B cell (primary cell): ENCODE results near the gene ICA1. TPM values are rescaled to one million over a fixed set of nuclear protein-coding genes. Genes with fewer than 3 reads are reported as not detected.

Experiments
- ATAC-seq: fragments of 200-7000 bp; cut with Tn5 transposase; one replicate; pipeline ENCODE4 v1.10.0; 2021; ENCODE audit warnings: low read depth, mild to moderate bottlenecking, moderate number of reproducible peaks, moderate library complexity
- CTCF ChIA-PET: fragments of 350-600 bp; sonication (Branson Sonifier 250); formaldehyde crosslinking; loops from one replicate; lab custom pipeline; 2021; ENCODE audit warnings: antibody characterized with exemption, inconsistent platforms; lab: Charles Lee
- POLR2A ChIA-PET: fragments of 350-600 bp; sonication (Branson Sonifier 250); formaldehyde crosslinking; loops from one replicate; lab custom pipeline; 2021; ENCODE audit warnings: antibody characterized with exemption; lab: Charles Lee
- DNase-seq: peaks from one replicate; pipeline ENCODE4 v3.0.0; 2013
- H2AFZ ChIP-seq: 2 replicates; pipeline ENCODE4 v1.6.1; 2012; ENCODE audit warnings: mild to moderate bottlenecking, low read depth, low read length; ENCODE audit not compliant: insufficient read depth, poor library complexity, severe bottlenecking
- H3K27ac ChIP-seq, 2 donors: 1 replicate in 1 of 2; 2 replicates in 1 of 2; pipeline ENCODE4 v1.5.1; 2012 to 2013; ENCODE audit warnings: low read length in 2 of 2, mild to moderate bottlenecking in 2 of 2, moderate library complexity in 1 of 2
- H3K27me3 ChIP-seq, 4 experiments: fragments of 200-600 bp in 1 of 4; sonication (generic) in 1 of 4; replicated peaks in 1 of 4; 1 replicate in 2 of 4; 2 replicates in 2 of 4; pipeline versions ENCODE4 v1.6.1 to v1.7.0; 2013 to 2016; ENCODE audit warnings: low read length in 3 of 4, mild to moderate bottlenecking in 2 of 4, mixed read lengths in 1 of 4, moderate library complexity in 1 of 4; ENCODE audit not compliant: insufficient read depth in 4 of 4, control insufficient read depth in 3 of 4; ENCODE audit errors: control extremely low read depth in 1 of 4
- H3K36me3 ChIP-seq, 2 experiments: replicated peaks in 1 of 2; 1 replicate in 1 of 2; 2 replicates in 1 of 2; pipeline versions ENCODE4 v1.6.1 to v1.7.1; 2013; ENCODE audit warnings: low read length in 1 of 2; ENCODE audit not compliant: insufficient read depth in 2 of 2, control insufficient read depth in 1 of 2; ENCODE audit errors: control extremely low read depth in 1 of 2, extremely low read depth in 1 of 2
- H3K4me1 ChIP-seq, 2 donors: fragments of 200-600 bp in 1 of 2; sonication (generic) in 1 of 2; 1 replicate in 1 of 2; 2 replicates in 1 of 2; pipeline versions ENCODE4 v1.5.1 to v1.6.1; 2013 to 2017; ENCODE audit warnings: low read length in 2 of 2; ENCODE audit not compliant: control insufficient read depth in 2 of 2, insufficient read depth in 2 of 2
- H3K4me2 ChIP-seq: replicated peaks from 2 replicates; pipeline ENCODE3; 2012; ENCODE audit warnings: mild to moderate bottlenecking, low read depth, low read length; ENCODE audit not compliant: poor library complexity, severe bottlenecking
- H3K4me3 ChIP-seq, 5 experiments: fragments of 200-600 bp in 1 of 5; sonication (generic) in 1 of 5; 1 replicate in 3 of 5; 2 replicates in 2 of 5; pipeline versions ENCODE4 v1.5.1 to v1.7.0; 2011 to 2016; ENCODE audit warnings: low read length in 4 of 5, mild to moderate bottlenecking in 4 of 5, low read depth in 2 of 5, control low read depth in 1 of 5, moderate library complexity in 1 of 5; ENCODE audit not compliant: insufficient read depth in 1 of 5; ENCODE audit errors: control extremely low read depth in 1 of 5, extremely low read depth in 1 of 5
- H3K79me2 ChIP-seq: fragments of 200-600 bp; sonication (generic); one replicate; pipeline ENCODE4 v1.6.0; 2016; ENCODE audit warnings: low read length; ENCODE audit not compliant: control insufficient read depth, insufficient read depth
- H3K9ac ChIP-seq: fragments of 200-600 bp; sonication (generic); 2 replicates; pipeline ENCODE4 v1.6.1; 2017; ENCODE audit warnings: mild to moderate bottlenecking, low read length, moderate library complexity
- H3K9me3 ChIP-seq, 3 donors: one replicate each; pipeline versions ENCODE4 v1.6.1 to v1.7.1; 2013; ENCODE audit warnings: low read length in 2 of 3; ENCODE audit not compliant: control insufficient read depth in 2 of 3, insufficient read depth in 1 of 3; ENCODE audit errors: control extremely low read depth in 1 of 3
- H4K20me1 ChIP-seq: 2 replicates; pipeline ENCODE4 v1.6.0; 2012; ENCODE audit warnings: mild to moderate bottlenecking, low read length; ENCODE audit not compliant: insufficient read depth, control insufficient read depth, poor library complexity, severe bottlenecking
- H3K27ac Mint-ChIP-seq: one replicate; pipeline ENCODE4 v1.8.0; 2021; ENCODE audit warnings: mixed read lengths
- H3K27me3 Mint-ChIP-seq: one replicate; pipeline ENCODE4 v1.8.0; 2021; ENCODE audit warnings: mixed read lengths
- H3K4me1 Mint-ChIP-seq: one replicate; pipeline ENCODE4 v1.8.0; 2021; ENCODE audit warnings: mixed read lengths
- H3K4me3 Mint-ChIP-seq: one replicate; pipeline ENCODE4 v1.8.0; 2021; ENCODE audit warnings: mixed read lengths
- H3K9me3 Mint-ChIP-seq: one replicate; pipeline ENCODE4 v1.8.0; 2022; ENCODE audit warnings: mixed read lengths; ENCODE audit not compliant: insufficient read depth
- EZH2 ChIP-seq: IDR thresholded peaks from 2 replicates; pipeline ENCODE4 v1.6.1; 2012; ENCODE audit warnings: borderline replicate concordance, low read depth, mild to moderate bottlenecking, moderate library complexity, low read length; ENCODE audit not compliant: insufficient read depth, poor library complexity, severe bottlenecking
- WGBS: methylation state at CpG from one replicate; pipeline ENCODE4 v1.1.5; 2013; ENCODE audit warnings: missing lambda C conversion rate; ENCODE audit not compliant: insufficient coverage; 5-methylcytosine and 5-hydroxymethylcytosine counted together
- intact Hi-C: fragments of 100-400 bp; cut with micrococcal nuclease; formaldehyde crosslinking; loops from one replicate; pipeline ENCODE4 v1.10.0; 2022
- polyA plus RNA-seq: library from polyadenylated mRNA; depleted of rRNA; stranded (reverse); fragments of >200 nt; gene quantifications from 2 replicates; pipeline ENCODE4 v1.2.3, GENCODE V29; 2012
- total RNA-seq, 2 donors: library from RNA; stranded (reverse); fragments of 120-200 nt in 1 of 2; gene quantifications; 1 replicate in 1 of 2; 2 replicates in 1 of 2; pipeline versions ENCODE4 v1.2.3 to v1.2.4, GENCODE V29; 2013 to 2022
- TF ChIP-seq, protein P1 (sequence below): fragments of 200-600 bp; IDR thresholded peaks from one replicate; pipeline ENCODE4 v1.8.0; 2022; ENCODE audit warnings: antibody characterized with exemption, mild to moderate bottlenecking

Gene ICA1
- total and polyA plus RNA-seq, 2 donors (not counting 1 experiment from before 2014, with no cell fraction given): 0.03 TPM; not detected in 1

DNA sequence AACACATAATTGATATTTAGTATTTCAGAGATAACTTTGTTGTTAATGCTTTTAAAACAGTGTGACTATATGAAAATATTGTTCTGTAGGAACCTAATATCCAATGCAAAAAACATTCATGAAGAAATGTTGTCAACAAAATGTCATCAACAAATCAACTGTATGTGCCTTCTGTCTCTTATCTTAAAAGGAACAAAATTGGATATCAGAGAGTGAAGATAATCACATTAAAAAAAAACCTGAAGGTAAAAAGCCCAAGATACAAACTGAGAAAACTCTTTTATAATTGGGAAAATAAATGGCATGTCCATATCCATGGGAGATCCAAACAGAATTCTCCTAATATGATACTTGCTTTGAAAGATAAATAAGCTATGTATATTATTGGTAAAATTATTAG is 33.9 kb downstream of the ICA1 start:
- Histone ChIP-seq H3K4me2 (no peak overlapping the region), H2AFZ (no peak overlapping the region), H3K9me3 (no peaks in the 10 kb centered on the region), H3K79me2 (no peaks in the 10 kb centered on the region), H4K20me1 (no peaks in the 10 kb centered on the region), H3K4me1 (no peaks in the 10 kb centered on the region), H3K36me3 (no peaks in the 10 kb centered on the region), H3K4me3 (no peak overlapping the region), H3K27ac (no peak overlapping the region), H3K9ac (no peak overlapping the region), H3K27me3 (peaks cover 0 to 3% (median 1%) of the 10 kb centered on the region in 4 experiments)
- ChIA-PET POLR2A (no interaction called here), CTCF (no interaction called here)
- TF ChIP-seq, protein P1, sequence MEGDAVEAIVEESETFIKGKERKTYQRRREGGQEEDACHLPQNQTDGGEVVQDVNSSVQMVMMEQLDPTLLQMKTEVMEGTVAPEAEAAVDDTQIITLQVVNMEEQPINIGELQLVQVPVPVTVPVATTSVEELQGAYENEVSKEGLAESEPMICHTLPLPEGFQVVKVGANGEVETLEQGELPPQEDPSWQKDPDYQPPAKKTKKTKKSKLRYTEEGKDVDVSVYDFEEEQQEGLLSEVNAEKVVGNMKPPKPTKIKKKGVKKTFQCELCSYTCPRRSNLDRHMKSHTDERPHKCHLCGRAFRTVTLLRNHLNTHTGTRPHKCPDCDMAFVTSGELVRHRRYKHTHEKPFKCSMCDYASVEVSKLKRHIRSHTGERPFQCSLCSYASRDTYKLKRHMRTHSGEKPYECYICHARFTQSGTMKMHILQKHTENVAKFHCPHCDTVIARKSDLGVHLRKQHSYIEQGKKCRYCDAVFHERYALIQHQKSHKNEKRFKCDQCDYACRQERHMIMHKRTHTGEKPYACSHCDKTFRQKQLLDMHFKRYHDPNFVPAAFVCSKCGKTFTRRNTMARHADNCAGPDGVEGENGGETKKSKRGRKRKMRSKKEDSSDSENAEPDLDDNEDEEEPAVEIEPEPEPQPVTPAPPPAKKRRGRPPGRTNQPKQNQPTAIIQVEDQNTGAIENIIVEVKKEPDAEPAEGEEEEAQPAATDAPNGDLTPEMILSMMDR: no peak
- TF ChIP-seq EZH2: no peak
- DNase-seq (no peak), ATAC-seq (no peak)
- Mint-ChIP-seq H3K9me3 (no peaks in the 10 kb centered on the region), H3K4me3 (no peak overlapping the region), H3K27ac (no peak overlapping the region), H3K27me3 (peaks cover 23% of the 10 kb centered on the region), H3K4me1 (no peaks in the 10 kb centered on the region)
- intact Hi-C loops: no loop called here

- CTCF ChIA-PET: no interaction called here
- Mint-ChIP-seq H3K27me3 (peaks cover 18% of the 10 kb centered on the region), H3K4me3 (no peak overlapping the region), H3K27ac (no peak overlapping the region), H3K9me3 (no peaks in the 10 kb centered on the region), H3K4me1 (no peaks in the 10 kb centered on the region)
- Histone ChIP-seq H3K9me3 (no peaks in the 10 kb centered on the region), H3K79me2 (no peaks in the 10 kb centered on the region), H3K4me1 (no peaks in the 10 kb centered on the region), H3K9ac (no peak overlapping the region), H3K4me3 (no peak overlapping the region), H3K27ac (no peak overlapping the region), H4K20me1 (no peaks in the 10 kb centered on the region), H2AFZ (no peak overlapping the region), H3K36me3 (no peaks in the 10 kb centered on the region), H3K4me2 (no peak overlapping the region), H3K27me3 (peaks cover 0 to 3% (median 1%) of the 10 kb centered on the region in 4 experiments)
- DNase-seq (no peak), ATAC-seq (no peak)
- intact Hi-C loops: no loop called here
- 71% methylated on average over 1 of the region's 3 CpGs for WGBS
- TF ChIP-seq, protein P1: no peak
- no peak for TF ChIP-seq EZH2
- POLR2A ChIA-PET: no interaction called here
Measured at GRCh38 chr7:8227261-8227660, 34.7 kb downstream of the ICA1 start.
